ENCODE data around the gene ARL15.

ARL15 gene

DNA sequence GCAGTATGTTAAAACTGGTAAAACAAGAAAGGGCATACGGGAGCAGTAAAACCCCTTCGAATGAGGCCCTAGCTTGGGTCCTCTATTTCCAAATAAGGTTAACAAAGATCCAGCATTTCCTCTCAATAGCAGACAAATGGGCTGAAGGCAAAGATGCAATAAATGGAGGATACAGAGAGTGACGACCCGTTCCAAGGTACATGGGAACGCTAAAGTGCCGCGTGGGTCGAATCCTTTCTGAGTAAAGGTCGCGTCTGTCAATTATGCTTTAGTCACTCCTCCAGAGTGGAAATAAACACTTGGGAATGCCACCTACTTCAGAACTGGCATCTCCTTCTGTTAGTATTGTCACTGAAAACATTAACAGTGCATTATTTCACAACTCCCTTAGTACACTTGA is 24.7 kb downstream of the ARL15 start:
- Histone ChIP-seq H3K9ac (ENCODE audit: insufficient read length) (no peak overlapping the region), H3K27ac (no peak overlapping the region), H3K9me3 (ENCODE audit: low read depth, low read length) (no peaks in the 10 kb centered on the region), H3K4me3 (no peak overlapping the region), H3K36me3 (ENCODE audit: insufficient read depth, low read length) (no peaks in the 10 kb centered on the region)
- TF ChIP-seq EZH2 (IDR thresholded peaks at IDR 0.05) (no peak), POLR2AphosphoS5 (IDR thresholded peaks at IDR 0.05; ENCODE audit: borderline replicate concordance, low read depth, low read length) (no peak), FOXP2 (optimal IDR thresholded peaks at IDR 0.05; ENCODE audit: control extremely low read depth, extremely low read length, insufficient read depth) (no peak)
- no peak for DNase-seq (ENCODE audit: low read depth, low spot score)

GRCh38 chr5:54284586-54284985 is 25.8 kb downstream of the ARL15 start:
- no peak overlapping the region for H3K27ac ChIP-seq
- TF ChIP-seq FOXP2 (optimal IDR thresholded peaks at IDR 0.05; ENCODE audit: control extremely low read depth, extremely low read length, insufficient read depth) (no peak), EZH2 (IDR thresholded peaks at IDR 0.05) (no peak), POLR2AphosphoS5 (IDR thresholded peaks at IDR 0.05; ENCODE audit: borderline replicate concordance, low read depth, low read length) (no peak)
- H3K9ac ChIP-seq (ENCODE audit: insufficient read length) = no peak overlapping the region
- H3K4me3 ChIP-seq = no peak overlapping the region
- no peaks in the 10 kb centered on the region for H3K9me3 ChIP-seq (ENCODE audit: low read depth, low read length)
- H3K36me3 ChIP-seq (ENCODE audit: insufficient read depth, low read length) = no peaks in the 10 kb centered on the region
- no peak for DNase-seq (ENCODE audit: low read depth, low spot score)

DNA sequence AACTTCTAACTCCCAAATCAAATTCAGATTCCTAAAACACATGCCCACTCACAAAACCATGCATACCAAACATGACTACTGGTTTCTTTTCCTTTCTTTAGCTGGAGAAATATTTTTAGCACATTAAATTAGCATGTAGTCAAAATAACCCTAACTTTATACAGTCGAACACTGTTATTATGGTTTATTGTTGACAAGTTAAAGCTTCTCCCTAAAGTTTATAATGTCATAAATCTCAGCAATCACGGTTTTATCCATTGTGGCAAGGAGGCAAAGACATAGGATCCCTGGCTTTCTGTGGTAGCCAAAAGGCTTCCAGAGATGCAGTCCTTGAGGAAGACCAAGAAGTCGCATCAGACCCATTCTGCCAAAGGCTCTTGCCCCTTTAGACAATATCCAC is 27.5 kb downstream of the ARL15 start:
- Histone ChIP-seq H3K9me3 (ENCODE audit: low read depth, low read length) (no peaks in the 10 kb centered on the region), H3K9ac (ENCODE audit: insufficient read length) (no peak overlapping the region), H3K36me3 (ENCODE audit: insufficient read depth, low read length) (no peaks in the 10 kb centered on the region), H3K27ac (no peak overlapping the region), H3K4me3 (no peak overlapping the region)
- no peak for DNase-seq (ENCODE audit: low read depth, low spot score)
- TF ChIP-seq POLR2AphosphoS5 (IDR thresholded peaks at IDR 0.05; ENCODE audit: borderline replicate concordance, low read depth, low read length) (no peak), EZH2 (IDR thresholded peaks at IDR 0.05) (no peak), FOXP2 (optimal IDR thresholded peaks at IDR 0.05; ENCODE audit: control extremely low read depth, extremely low read length, insufficient read depth) (no peak)

DNA sequence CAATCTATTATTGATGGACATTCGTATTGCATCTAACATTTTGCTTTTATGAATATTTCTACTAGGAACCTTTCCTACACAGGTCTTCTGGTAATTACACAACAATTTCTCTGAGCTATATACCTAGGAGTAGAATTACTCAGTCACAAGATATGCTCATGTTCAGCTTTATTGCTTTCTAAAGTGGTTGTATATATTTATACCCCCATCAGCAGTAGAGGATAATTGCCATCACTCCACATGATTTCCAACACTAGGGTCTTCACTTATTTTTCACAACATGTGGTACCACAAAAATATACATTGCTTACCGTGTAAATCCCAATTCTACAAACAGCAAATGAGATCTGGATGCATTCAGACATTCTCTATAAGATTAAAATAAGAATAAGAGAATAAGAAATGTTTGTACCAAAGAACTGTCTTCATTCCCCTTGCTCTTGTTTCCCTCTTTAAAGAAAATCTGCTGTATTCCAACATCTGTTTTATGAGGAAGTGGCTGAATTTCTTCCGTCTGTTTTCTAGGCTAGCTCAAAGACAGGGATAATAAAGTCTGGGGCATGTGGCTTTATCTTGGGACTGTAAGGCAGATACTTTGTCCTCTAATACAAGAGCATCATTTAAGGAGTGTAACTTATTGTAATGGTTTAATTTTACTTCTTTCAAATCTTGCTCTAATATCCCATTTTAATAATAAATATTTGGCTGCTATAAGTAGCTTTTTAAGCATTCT is 28.2 kb downstream of the ARL15 start:
- DNase-seq (ENCODE audit: low read depth, low spot score) = no peak
- Histone ChIP-seq H3K9ac (ENCODE audit: insufficient read length) (no peak overlapping the region), H3K27ac (no peak overlapping the region), H3K9me3 (ENCODE audit: low read depth, low read length) (no peaks in the 10 kb centered on the region), H3K36me3 (ENCODE audit: insufficient read depth, low read length) (no peaks in the 10 kb centered on the region), H3K4me3 (no peak overlapping the region)
- no peak for TF ChIP-seq EZH2 (IDR thresholded peaks at IDR 0.05)
- TF ChIP-seq FOXP2 (optimal IDR thresholded peaks at IDR 0.05; ENCODE audit: control extremely low read depth, extremely low read length, insufficient read depth) = no peak
- TF ChIP-seq POLR2AphosphoS5 (IDR thresholded peaks at IDR 0.05; ENCODE audit: borderline replicate concordance, low read depth, low read length) = no peak

DNA sequence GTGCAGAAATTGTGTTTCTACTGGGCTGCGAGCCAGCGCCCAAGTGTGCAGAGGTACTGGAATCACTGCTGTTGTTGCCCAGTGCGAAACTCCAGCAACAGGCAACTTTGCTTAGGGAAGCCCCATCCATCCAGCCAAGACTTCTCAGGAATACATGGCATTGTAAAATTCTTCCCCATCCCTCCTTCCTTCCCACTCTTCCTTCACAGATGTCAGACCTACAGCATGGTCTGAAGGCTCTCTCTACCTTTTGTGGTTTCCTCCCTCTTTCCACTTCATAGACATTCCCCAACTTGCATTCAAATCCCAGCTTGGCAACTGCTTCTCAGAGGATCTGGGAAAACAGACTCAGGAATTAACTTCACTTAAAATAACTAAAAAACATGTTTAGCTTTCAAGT is 30.4 kb downstream of the ARL15 start:
- H3K9me3 ChIP-seq (ENCODE audit: low read depth, low read length) = no peaks in the 10 kb centered on the region
- DNase-seq (ENCODE audit: low read depth, low spot score) = no peak
- H3K27ac ChIP-seq = no peak overlapping the region
- TF ChIP-seq FOXP2 (optimal IDR thresholded peaks at IDR 0.05; ENCODE audit: control extremely low read depth, extremely low read length, insufficient read depth) (no peak), EZH2 (IDR thresholded peaks at IDR 0.05) (no peak), POLR2AphosphoS5 (IDR thresholded peaks at IDR 0.05; ENCODE audit: borderline replicate concordance, low read depth, low read length) (no peak)
- no peak overlapping the region for H3K4me3 ChIP-seq
- H3K9ac ChIP-seq (ENCODE audit: insufficient read length) = no peak overlapping the region
- no peaks in the 10 kb centered on the region for H3K36me3 ChIP-seq (ENCODE audit: insufficient read depth, low read length)

DNA sequence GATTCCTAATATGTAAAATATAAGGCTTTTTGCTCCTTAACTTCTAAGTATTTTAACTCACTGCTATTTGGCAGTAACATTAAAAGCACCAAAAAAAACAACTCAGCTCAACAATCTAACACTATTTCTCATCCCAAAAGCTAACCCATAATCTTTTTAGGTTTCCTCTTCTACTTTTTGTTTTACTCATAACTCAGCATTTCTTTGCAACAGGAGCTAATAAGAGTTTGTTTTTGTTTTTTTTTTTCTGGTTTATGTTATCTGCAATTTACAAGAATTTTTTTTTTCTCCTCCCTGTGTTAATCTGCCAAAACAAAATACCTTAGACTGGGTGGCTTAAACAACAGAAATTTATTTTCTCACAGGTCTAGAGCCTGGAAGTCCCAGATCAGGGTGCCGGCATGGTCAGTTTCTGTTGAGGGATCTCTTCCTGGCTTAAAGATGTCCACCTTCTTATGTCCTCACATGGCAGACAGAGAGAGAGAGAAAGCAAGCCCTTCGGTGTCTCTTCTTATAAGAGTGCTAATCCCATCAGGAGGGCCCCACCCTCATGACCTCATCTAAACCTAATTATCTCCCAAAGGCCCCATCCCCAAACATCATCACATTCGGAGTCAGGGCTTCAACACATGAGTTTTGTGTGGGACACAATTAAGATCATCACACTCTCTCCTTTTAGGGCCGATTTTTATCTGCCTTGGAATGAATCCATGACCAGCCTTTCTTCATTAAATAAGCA is 31.2 kb downstream of the ARL15 start:
- Histone ChIP-seq H3K9me3 (ENCODE audit: low read depth, low read length) (no peaks in the 10 kb centered on the region), H3K27ac (no peak overlapping the region), H3K4me3 (no peak overlapping the region), H3K36me3 (ENCODE audit: insufficient read depth, low read length) (no peaks in the 10 kb centered on the region), H3K9ac (ENCODE audit: insufficient read length) (no peak overlapping the region)
- no peak for DNase-seq (ENCODE audit: low read depth, low spot score)
- TF ChIP-seq POLR2AphosphoS5 (IDR thresholded peaks at IDR 0.05; ENCODE audit: borderline replicate concordance, low read depth, low read length) = no peak
- no peak for TF ChIP-seq FOXP2 (optimal IDR thresholded peaks at IDR 0.05; ENCODE audit: control extremely low read depth, extremely low read length, insufficient read depth)
- no peak for TF ChIP-seq EZH2 (IDR thresholded peaks at IDR 0.05)

- TF ChIP-seq EZH2 (IDR thresholded peaks at IDR 0.05) (no peak), POLR2AphosphoS5 (IDR thresholded peaks at IDR 0.05; ENCODE audit: borderline replicate concordance, low read depth, low read length) (no peak), FOXP2 (optimal IDR thresholded peaks at IDR 0.05; ENCODE audit: control extremely low read depth, extremely low read length, insufficient read depth) (no peak)
- no peak for DNase-seq (ENCODE audit: low read depth, low spot score)
- Histone ChIP-seq H3K9me3 (ENCODE audit: low read depth, low read length) (no peaks in the 10 kb centered on the region), H3K9ac (ENCODE audit: insufficient read length) (no peak overlapping the region), H3K4me3 (no peak overlapping the region), H3K27ac (no peak overlapping the region), H3K36me3 (ENCODE audit: insufficient read depth, low read length) (no peaks in the 10 kb centered on the region)
Measured at GRCh38 chr5:54278036-54278830, 32.1 kb downstream of the ARL15 start.

DNA sequence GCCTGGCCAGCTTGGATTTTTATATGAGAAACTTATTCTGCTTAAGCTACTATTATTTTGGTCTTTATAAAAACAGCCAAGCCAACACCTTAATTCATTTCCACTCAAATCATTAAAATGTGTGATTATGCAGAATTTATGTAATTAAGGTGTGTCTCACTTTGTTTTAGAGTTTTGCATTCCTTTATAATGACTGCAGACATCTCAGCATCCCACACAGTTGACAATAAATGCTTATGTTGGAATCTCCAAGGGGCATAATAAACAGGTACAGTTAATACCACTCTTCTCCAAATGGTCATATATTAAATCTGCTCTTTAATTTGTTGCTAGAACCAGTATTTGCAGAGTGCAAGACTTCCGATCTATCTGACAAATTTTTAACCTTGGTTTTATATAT is 34.3 kb downstream of the ARL15 start:
- H3K4me3 ChIP-seq = no peak overlapping the region
- TF ChIP-seq POLR2AphosphoS5 (IDR thresholded peaks at IDR 0.05; ENCODE audit: borderline replicate concordance, low read depth, low read length) = no peak
- TF ChIP-seq FOXP2 (optimal IDR thresholded peaks at IDR 0.05; ENCODE audit: control extremely low read depth, extremely low read length, insufficient read depth) = no peak
- TF ChIP-seq EZH2 (IDR thresholded peaks at IDR 0.05) = no peak
- no peak for DNase-seq (ENCODE audit: low read depth, low spot score)
- H3K27ac ChIP-seq = no peak overlapping the region
- no peaks in the 10 kb centered on the region for H3K36me3 ChIP-seq (ENCODE audit: insufficient read depth, low read length)
- no peaks in the 10 kb centered on the region for H3K9me3 ChIP-seq (ENCODE audit: low read depth, low read length)
- no peak overlapping the region for H3K9ac ChIP-seq (ENCODE audit: insufficient read length)
